GM12878 (cell line): Measurements from ENCODE around the gene OXER1. TPM values are rescaled to one million over a fixed set of nuclear protein-coding genes. Genes with fewer than 3 reads are reported as not detected.

Experiments used
- BCL3 ChIP-seq: IDR thresholded peaks from 2 replicates; pipeline ENCODE4 v1.6.1; 2011; ENCODE audit warnings: borderline replicate concordance, low read depth, mild to moderate bottlenecking, moderate library complexity, low read length; ENCODE audit not compliant: insufficient read depth, poor library complexity, severe bottlenecking
- BHLHE40 ChIP-seq, 2 experiments: fragments of 450-650 bp in 1 of 2; IDR thresholded peaks; 2 replicates each; pipeline ENCODE4 v1.6.1; 2011 to 2017; ENCODE audit warnings: low read depth in 2 of 2, borderline replicate concordance in 1 of 2, improper control_type of control experiment in 1 of 2, low read length in 1 of 2, mild to moderate bottlenecking in 1 of 2
- CHD4 ChIP-seq: fragments of 200-600 bp; sonication (generic); IDR thresholded peaks from 2 replicates; pipeline ENCODE4 v1.6.1; 2016; ENCODE audit warnings: mild to moderate bottlenecking
- E2F4 ChIP-seq: IDR thresholded peaks from 2 replicates; pipeline ENCODE4 v1.6.1; 2012; ENCODE audit warnings: low read depth, low read length, improper control_type of control experiment
- EP300 ChIP-seq, 2 experiments: fragments of 150-350 bp in 1 of 2; IDR thresholded peaks; 2 replicates each; pipeline ENCODE4 v1.6.1; 2011 to 2012; ENCODE audit warnings: low read depth in 2 of 2, low read length in 2 of 2, borderline replicate concordance in 1 of 2, improper control_type of control experiment in 1 of 2, inconsistent platforms in 1 of 2; ENCODE audit not compliant: control insufficient read depth in 1 of 2
- ESRRA ChIP-seq: IDR thresholded peaks from 2 replicates; pipeline ENCODE4 v1.6.1; 2012; ENCODE audit warnings: mild to moderate bottlenecking, low read length, improper control_type of control experiment
- NBN ChIP-seq: fragments of 450-650 bp; IDR thresholded peaks from 2 replicates; pipeline ENCODE4 v1.6.1; 2016
- PKNOX1 ChIP-seq: fragments of 450-650 bp; IDR thresholded peaks from 2 replicates; pipeline ENCODE4 v1.6.1; 2016; ENCODE audit warnings: mild to moderate bottlenecking
- RFX5 ChIP-seq: IDR thresholded peaks from 2 replicates; pipeline ENCODE4 v1.6.1; 2011; ENCODE audit warnings: low read depth, low read length, improper control_type of control experiment
- SMAD1 ChIP-seq: fragments of 450-650 bp; IDR thresholded peaks from 2 replicates; pipeline ENCODE4 v1.6.1; 2018; ENCODE audit warnings: mild to moderate bottlenecking, low read depth; ENCODE audit not compliant: partially characterized antibody
- TBL1XR1 ChIP-seq: IDR thresholded peaks from 2 replicates; pipeline ENCODE4 v1.6.1; 2012; ENCODE audit warnings: low read depth, low read length, improper control_type of control experiment
- TCF3 ChIP-seq: IDR thresholded peaks from 2 replicates; pipeline ENCODE4 v1.6.1; 2012; ENCODE audit warnings: low read depth, mild to moderate bottlenecking, low read length, borderline replicate concordance; ENCODE audit not compliant: insufficient read depth
- ZBTB40 ChIP-seq: fragments of 450-650 bp; IDR thresholded peaks from 2 replicates; pipeline ENCODE4 v1.6.1; 2016; ENCODE audit warnings: mild to moderate bottlenecking, moderate library complexity, borderline replicate concordance
- ZNF687 ChIP-seq: fragments of 450-650 bp; IDR thresholded peaks from 2 replicates; pipeline ENCODE4 v1.6.1; 2017; ENCODE audit warnings: mild to moderate bottlenecking, moderate library complexity
- polyA plus RNA-seq, 11 experiments: library from polyadenylated mRNA; depleted of rRNA in 4 of 11; unstranded in 6 of 11; stranded (reverse) in 5 of 11; fragments of >200 nt; fragmentation: Nextera tagmentation in 4 of 11; fragmentation: Illumina TruSeq in 1 of 11; extraction: Ambion mirVana in 4 of 11; extraction: Trizol in 1 of 11; gene quantifications; 1 replicate in 1 of 11; 2 replicates in 10 of 11; pipeline versions ENCODE4 v1.2.1 to v1.2.3, GENCODE V29; 2011 to 2016; ENCODE audit warnings: inconsistent platforms in 2 of 11, missing spikeins in 2 of 11, low read depth in 1 of 11
- total RNA-seq, 4 experiments: library from RNA; depleted of rRNA in 3 of 4; stranded (reverse); fragments of >200 nt in 3 of 4; fragmentation: Illumina TruSeq in 1 of 4; extraction: Trizol in 1 of 4; gene quantifications; 2 replicates each; pipeline versions ENCODE4 v1.2.1 to v1.2.3, GENCODE V29; 2013 to 2021

Gene OXER1
- total and polyA plus RNA-seq, 10 of the 15 experiments (the other 5 are each of a cell fraction or from before 2014, with no cell fraction given) = 0.11 to 8.6 (median 3.3) TPM

- TF ChIP-seq EP300 (IDR thresholded peaks at IDR 0.05; ENCODE audit: borderline replicate concordance in 1 of 2, control insufficient read depth in 1 of 2, low read depth in 2 of 2, low read length in 2 of 2) = no peak
- TF ChIP-seq ZNF687 = no peak; the same call in 1 of the 2 replicates
- TF ChIP-seq BHLHE40 (IDR thresholded peaks at IDR 0.05; ENCODE audit: borderline replicate concordance in 1 of 2, low read depth in 2 of 2, low read length in 1 of 2) = peak; percentile 18 to 71; a peak in 3 of 4 replicates
- TF ChIP-seq TBL1XR1 = no peak
- no peak for TF ChIP-seq SMAD1
- TF ChIP-seq RFX5 = no peak
- TF ChIP-seq PKNOX1 = no peak
- 0 out of 2 replicates have a peak, but pooled peaks have one; percentile 8 for TF ChIP-seq TCF3
- TF ChIP-seq ZBTB40 = no peak
- no peak for TF ChIP-seq NBN
- no peak for TF ChIP-seq E2F4
- no peak for TF ChIP-seq ESRRA
- TF ChIP-seq CHD4 = no peak
- no peak for TF ChIP-seq BCL3
Measured at GRCh38 chr2:42792583-42793333, 28.8 kb upstream of the OXER1 start, which contains the start of gene HAAO (continued).
